Medulla oblongata (tissue), 1 donor: ENCODE results near the gene ARPC5L.
A peak's percentile ranks its signal among the peaks of the same experiment; 100 is the strongest.
"Not testable (repeated sequence)": the region's sequence is repeated elsewhere in the genome, so short reads cannot be mapped to it uniquely, and the experiment has no call there.

Source experiments
- DNase-seq: peaks from one replicate; pipeline ENCODE4 v3.0.0-alpha.2; 2015; ENCODE audit errors: extremely low spot score

ARPC5L gene

GRCh38 chr9:124840300-124840833, 21.6 kb upstream of the ARPC5L start:
- no peak for DNase-seq

GRCh38 chr9:124841075-124841821, 20.7 kb upstream of the ARPC5L start:
- DNase-seq: no peak

GRCh38 chr9:124843456-124844034, 18.4 kb upstream of the ARPC5L start:
- no peak for DNase-seq

- DNase-seq: no peak
Observed at GRCh38 chr9:124844291-124844690, 17.6 kb upstream of the ARPC5L start.

- not testable (repeated sequence) for DNase-seq
Observed at GRCh38 chr9:124846467-124846866, 15.5 kb upstream of the ARPC5L start.

GRCh38 chr9:124846969-124847368, 15.0 kb upstream of the ARPC5L start:
- no peak for DNase-seq

- no peak for DNase-seq
Observed at GRCh38 chr9:124849801-124850200, 12.1 kb upstream of the ARPC5L start.

GRCh38 chr9:124852121-124852828, 9.7 kb upstream of the ARPC5L start:
- no peak for DNase-seq

- peak; percentile 71 for DNase-seq
Observed at GRCh38 chr9:124852829-124853531, 8.9 kb upstream of the ARPC5L start, which contains the start of gene WDR38. Gene WDR38, plus strand, starts transcription at chr9:124853460. Its CDS starts 72 bp downstream, at chr9:124853532.

GRCh38 chr9:124853605-124854143, 8.3 kb upstream of the ARPC5L start:
- no peak for DNase-seq

- DNase-seq: no peak
Observed at GRCh38 chr9:124854161-124854560, 7.8 kb upstream of the ARPC5L start.

- DNase-seq: no peak
Observed at GRCh38 chr9:124854822-124855221, 7.1 kb upstream of the ARPC5L start.

- DNase-seq: no peak
Observed at GRCh38 chr9:124855566-124855943, 6.4 kb upstream of the ARPC5L start.

- no peak for DNase-seq
Observed at GRCh38 chr9:124855944-124856765, 5.8 kb upstream of the ARPC5L start.

- no peak for DNase-seq
Observed at GRCh38 chr9:124857533-124858162, 4.3 kb upstream of the ARPC5L start.

GRCh38 chr9:124858330-124859046, 3.4 kb upstream of the ARPC5L start:
- DNase-seq: no peak

- DNase-seq: no peak
Observed at GRCh38 chr9:124859803-124860581, 1.9 kb upstream of the ARPC5L start.

- no peak for DNase-seq
Observed at GRCh38 chr9:124860582-124861341, 1.2 kb upstream of the ARPC5L start.
